ENCODE data around the gene ITGB4.

DNA sequence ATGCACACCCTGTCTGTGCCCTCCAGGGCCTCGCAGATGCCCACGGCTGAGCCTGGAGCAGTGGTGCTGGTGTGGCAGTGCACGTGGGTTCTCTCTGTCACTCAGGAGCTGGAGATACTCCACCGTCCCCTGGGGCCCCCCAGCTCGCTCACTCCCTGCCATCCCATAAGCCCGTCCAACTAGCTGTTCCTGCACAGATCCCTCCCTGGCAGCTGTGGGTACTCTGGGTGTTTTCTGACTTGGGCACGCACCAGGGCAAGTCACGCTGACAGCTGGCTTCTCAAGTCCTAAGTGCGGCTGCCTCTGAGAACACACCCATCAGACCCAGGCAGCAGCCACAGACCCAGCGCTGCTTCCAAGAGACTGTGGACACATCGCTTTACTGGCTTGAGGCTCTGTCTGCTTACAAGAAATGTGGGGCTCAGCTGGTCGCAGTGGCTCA lies 25.4 kb upstream of the ITGB4 start:
- TF ChIP-seq, protein P1, sequence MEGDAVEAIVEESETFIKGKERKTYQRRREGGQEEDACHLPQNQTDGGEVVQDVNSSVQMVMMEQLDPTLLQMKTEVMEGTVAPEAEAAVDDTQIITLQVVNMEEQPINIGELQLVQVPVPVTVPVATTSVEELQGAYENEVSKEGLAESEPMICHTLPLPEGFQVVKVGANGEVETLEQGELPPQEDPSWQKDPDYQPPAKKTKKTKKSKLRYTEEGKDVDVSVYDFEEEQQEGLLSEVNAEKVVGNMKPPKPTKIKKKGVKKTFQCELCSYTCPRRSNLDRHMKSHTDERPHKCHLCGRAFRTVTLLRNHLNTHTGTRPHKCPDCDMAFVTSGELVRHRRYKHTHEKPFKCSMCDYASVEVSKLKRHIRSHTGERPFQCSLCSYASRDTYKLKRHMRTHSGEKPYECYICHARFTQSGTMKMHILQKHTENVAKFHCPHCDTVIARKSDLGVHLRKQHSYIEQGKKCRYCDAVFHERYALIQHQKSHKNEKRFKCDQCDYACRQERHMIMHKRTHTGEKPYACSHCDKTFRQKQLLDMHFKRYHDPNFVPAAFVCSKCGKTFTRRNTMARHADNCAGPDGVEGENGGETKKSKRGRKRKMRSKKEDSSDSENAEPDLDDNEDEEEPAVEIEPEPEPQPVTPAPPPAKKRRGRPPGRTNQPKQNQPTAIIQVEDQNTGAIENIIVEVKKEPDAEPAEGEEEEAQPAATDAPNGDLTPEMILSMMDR (conservative IDR thresholded peaks at IDR 0.05; ENCODE audit: low read depth in 2 of 2) = no peak
- TF ChIP-seq POLR2AphosphoS5 (IDR thresholded peaks at IDR 0.05; ENCODE audit: low read depth) = no peak
- TF ChIP-seq JUNB (IDR thresholded peaks at IDR 0.05; ENCODE audit: unreplicated experiment) = no peak
- no peak for TF ChIP-seq EZH2 (IDR thresholded peaks at IDR 0.05; ENCODE audit: low read depth, unreplicated experiment)
- TF ChIP-seq ZNF331 (CRISPR knock-in tag; IDR thresholded peaks at IDR 0.05; ENCODE audit: low read depth) = no peak

All from GM23338 (cell line).